ENCODE data around the gene HSPA1B.

The HSPA1B gene

GRCh38 chr6:31827286-31828079, at the start of gene HSPA1B:
TSS of gene HSPA1B (plus strand) at chr6:31827738. CDS start at chr6:31827951, 213 bp downstream.
- DNase-seq (ENCODE audit: low read depth, low spot score) = peak; percentile 99
- H3K4me3 ChIP-seq (ENCODE audit: low read depth, low read length) = peak within 1 kb of the TSS; percentile 86
- POLR2A ChIA-PET = interaction anchor here (0.6 to 2.3 kb wide), 38 partner anchors 8 to 287 kb away, joined by 3 to 45 read pairs (median 5); partner anchors contain the start of genes ABHD16A, BAG6, C6orf47 and CLIC1
- CTCF ChIA-PET = interaction anchor here (1.0 to 2.4 kb wide), 5 partner anchors 9 to 146 kb away, joined by 3 to 11 read pairs (median 5); partner anchors contain the start of genes LY6G5C and VARS1
- no peak for TF ChIP-seq CTCF (IDR thresholded peaks at IDR 0.05; ENCODE audit: insufficient read depth, low read length, missing control alignments)

GRCh38 chr6:31778193-31778592, 49.3 kb upstream of the HSPA1B start:
- CTCF ChIA-PET = interaction anchor here (1.0 to 3.8 kb wide), 4 partner anchors 9 to 18 kb away, joined by 3 to 18 read pairs (median 8); no protein-coding TSS in a partner anchor
- no peak overlapping the region for H3K4me3 ChIP-seq (ENCODE audit: low read depth, low read length)
- no peak for TF ChIP-seq CTCF (IDR thresholded peaks at IDR 0.05; ENCODE audit: insufficient read depth, low read length, missing control alignments)
- no peak for DNase-seq (ENCODE audit: low read depth, low spot score)
- POLR2A ChIA-PET = no interaction called here

- ChIA-PET CTCF (interaction anchor here (3.8 to 4.7 kb wide), 2 partner anchors 10 to 12 kb away, joined by 18 to 23 read pairs; no protein-coding TSS in a partner anchor), POLR2A (no interaction called here)
- H3K4me3 ChIP-seq (ENCODE audit: low read depth, low read length) = no peak overlapping the region
- DNase-seq (ENCODE audit: low read depth, low spot score) = no peak
- no peak for TF ChIP-seq CTCF (IDR thresholded peaks at IDR 0.05; ENCODE audit: insufficient read depth, low read length, missing control alignments)
These were observed 48.3 kb upstream of the HSPA1B start for GRCh38 chr6:31778999-31779885.

GRCh38 chr6:31779908-31780307, 47.6 kb upstream of the HSPA1B start:
- no peak overlapping the region for H3K4me3 ChIP-seq (ENCODE audit: low read depth, low read length)
- DNase-seq (ENCODE audit: low read depth, low spot score) = no peak
- no peak for TF ChIP-seq CTCF (IDR thresholded peaks at IDR 0.05; ENCODE audit: insufficient read depth, low read length, missing control alignments)
- ChIA-PET CTCF (interaction anchor here (3.8 to 4.7 kb wide), 2 partner anchors 10 to 11 kb away, joined by 18 to 23 read pairs; no protein-coding TSS in a partner anchor), POLR2A (no interaction called here)

- POLR2A ChIA-PET = no interaction called here
- H3K4me3 ChIP-seq (ENCODE audit: low read depth, low read length) = no peak overlapping the region
- CTCF ChIA-PET = interaction anchor here (3.8 to 4.7 kb wide), 2 partner anchors 10 to 11 kb away, joined by 18 to 23 read pairs; no protein-coding TSS in a partner anchor
- no peak for DNase-seq (ENCODE audit: low read depth, low spot score)
- no peak for TF ChIP-seq CTCF (IDR thresholded peaks at IDR 0.05; ENCODE audit: insufficient read depth, low read length, missing control alignments)
These were observed 46.9 kb upstream of the HSPA1B start for GRCh38 chr6:31780507-31781243.
